ENCODE data around the gene MKI67. TPM values are rescaled to one million over a fixed set of nuclear protein-coding genes. Genes with fewer than 3 reads are reported as not detected.

The MKI67 gene
- total and polyA plus RNA-seq, 9 of the 15 experiments (the other 6 are each of a cell fraction or from before 2014, with no cell fraction given), result 11.8 to 86.5 (median 36.0) TPM

- intact Hi-C loops (cut with micrococcal nuclease), result no loop called here
- H3K9ac ChIP-seq (ENCODE audit: insufficient read depth in 1 of 2, low read depth in 2 of 2, low read length in 2 of 2), result no peak overlapping the region
Measured at GRCh38 chr10:128147669-128148068, 21.4 kb upstream of the MKI67 start.

GRCh38 chr10:128147064-128147463, 20.8 kb upstream of the MKI67 start:
- CTCF ChIA-PET (ENCODE audit: low intra/inter-chr PET ratio), result no interaction called here
- intact Hi-C loops (cut with micrococcal nuclease), result no loop called here
- WGBS (ENCODE audit: insufficient coverage, low coverage, missing lambda C conversion rate), result 8% methylated on average over 4 of the region's 4 CpGs

More at GRCh38 chr10:128147669-128148068, 21.4 kb upstream of the MKI67 start:
- FAIRE-seq, result no peak
- in situ Hi-C loops (cut with MboI), result no loop called here
- no peak for DNase-seq (ENCODE audit: extremely low read depth in 1 of 4, low spot score in 3 of 4)
- no peak overlapping the region for H2AFZ ChIP-seq (ENCODE audit: low read depth, low read length)
- H3K36me3 ChIP-seq (ENCODE audit: control insufficient read depth, insufficient read depth, low read length), result no peaks in the 10 kb centered on the region
- no peak overlapping the region for H3K4me2 ChIP-seq (ENCODE audit: insufficient read depth, low read length)
- POLR2A ChIA-PET, result no interaction called here
- peaks cover 0 to 13% of the 10 kb centered on the region in 2 experiments; a peak in 2 of 5 replicates for H3K4me1 ChIP-seq (replicated peaks in 1 of 2; ENCODE audit: control insufficient read depth in 2 of 2, insufficient read depth in 2 of 2, low read length in 2 of 2)
- no peak for ATAC-seq
- no TSS peak for BruUV-seq (replicated peaks)
- H3K27ac ChIP-seq (ENCODE audit: extremely low read depth, low read depth, low read length), result no peak overlapping the region
- no peaks in the 10 kb centered on the region for H4K20me1 ChIP-seq (replicated peaks; ENCODE audit: control insufficient read depth, insufficient read depth, low read length)
- CTCF ChIA-PET (ENCODE audit: low intra/inter-chr PET ratio), result no interaction called here
- H3K4me3 ChIP-seq, result no peak overlapping the region
- no peaks in the 10 kb centered on the region for H3K79me2 ChIP-seq (ENCODE audit: control insufficient read depth, insufficient read depth, low read length)
- no peak for TF ChIP-seq NR1H2 (CRISPR knock-in tag; IDR thresholded peaks at IDR 0.05)
- no peak for TF ChIP-seq ZNF561 (CRISPR knock-in tag; conservative IDR thresholded peaks at IDR 0.05)
- TF ChIP-seq, protein P1, sequence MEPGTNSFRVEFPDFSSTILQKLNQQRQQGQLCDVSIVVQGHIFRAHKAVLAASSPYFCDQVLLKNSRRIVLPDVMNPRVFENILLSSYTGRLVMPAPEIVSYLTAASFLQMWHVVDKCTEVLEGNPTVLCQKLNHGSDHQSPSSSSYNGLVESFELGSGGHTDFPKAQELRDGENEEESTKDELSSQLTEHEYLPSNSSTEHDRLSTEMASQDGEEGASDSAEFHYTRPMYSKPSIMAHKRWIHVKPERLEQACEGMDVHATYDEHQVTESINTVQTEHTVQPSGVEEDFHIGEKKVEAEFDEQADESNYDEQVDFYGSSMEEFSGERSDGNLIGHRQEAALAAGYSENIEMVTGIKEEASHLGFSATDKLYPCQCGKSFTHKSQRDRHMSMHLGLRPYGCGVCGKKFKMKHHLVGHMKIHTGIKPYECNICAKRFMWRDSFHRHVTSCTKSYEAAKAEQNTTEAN (CRISPR knock-in tag; IDR thresholded peaks at IDR 0.05), result no peak
- TF ChIP-seq FOXP1 (CRISPR knock-in tag; IDR thresholded peaks at IDR 0.05), result no peak
- TF ChIP-seq PCBP1 (IDR thresholded peaks at IDR 0.05; ENCODE audit: low read depth, low read length, poor library complexity, severe bottlenecking), result no peak
- TF ChIP-seq TBL1XR1 (IDR thresholded peaks at IDR 0.05; ENCODE audit: low read length in 2 of 2), result no peak
- no peak for TF ChIP-seq NFYB (IDR thresholded peaks at IDR 0.05; ENCODE audit: extremely low read depth, insufficient read length)
- 0% methylated on average over 2 of the region's 2 CpGs for whole genome bisulfite sequencing (ENCODE audit: insufficient coverage, low coverage, missing lambda C conversion rate)
- H3K9me3 ChIP-seq (replicated peaks; ENCODE audit: control insufficient read depth, insufficient read depth, low read depth, low read length), result no peaks in the 10 kb centered on the region
- H3K9me1 ChIP-seq (ENCODE audit: control insufficient read depth, insufficient read depth, low read length), result no peaks in the 10 kb centered on the region
- peaks cover 0 to 6% of the 10 kb centered on the region in 2 experiments; a peak in 2 of 5 replicates for H3K27me3 ChIP-seq (ENCODE audit: control insufficient read depth in 2 of 2, insufficient read depth in 2 of 2, low read length in 2 of 2)

More at GRCh38 chr10:128147064-128147463, 20.8 kb upstream of the MKI67 start:
- H2AFZ ChIP-seq (ENCODE audit: low read depth, low read length), result no peak overlapping the region
- no TSS peak for BruUV-seq (replicated peaks)
- POLR2A ChIA-PET, result no interaction called here
- no peaks in the 10 kb centered on the region for H4K20me1 ChIP-seq (replicated peaks; ENCODE audit: control insufficient read depth, insufficient read depth, low read length)
- H3K9me1 ChIP-seq (ENCODE audit: control insufficient read depth, insufficient read depth, low read length), result no peaks in the 10 kb centered on the region
- H3K9me3 ChIP-seq (replicated peaks; ENCODE audit: control insufficient read depth, insufficient read depth, low read depth, low read length), result no peaks in the 10 kb centered on the region
- no peak overlapping the region for H3K4me2 ChIP-seq (ENCODE audit: insufficient read depth, low read length)
- peaks cover 0 to 13% of the 10 kb centered on the region in 2 experiments; a peak in 2 of 5 replicates for H3K4me1 ChIP-seq (replicated peaks in 1 of 2; ENCODE audit: control insufficient read depth in 2 of 2, insufficient read depth in 2 of 2, low read length in 2 of 2)
- no peak overlapping the region for H3K9ac ChIP-seq (ENCODE audit: insufficient read depth in 1 of 2, low read depth in 2 of 2, low read length in 2 of 2)
- H3K79me2 ChIP-seq (ENCODE audit: control insufficient read depth, insufficient read depth, low read length), result no peaks in the 10 kb centered on the region
- H3K27ac ChIP-seq (ENCODE audit: extremely low read depth, low read depth, low read length), result no peak overlapping the region
- H3K4me3 ChIP-seq, result no peak overlapping the region
- TF ChIP-seq ZNF274 (IDR thresholded peaks at IDR 0.05; ENCODE audit: borderline replicate concordance, low read depth, low read length), result no peak
- TF ChIP-seq CREB5 (CRISPR knock-in tag; IDR thresholded peaks at IDR 0.05), result no peak
- no peak for TF ChIP-seq FOXP1 (CRISPR knock-in tag; IDR thresholded peaks at IDR 0.05)
- no peak for TF ChIP-seq ZSCAN29 (IDR thresholded peaks at IDR 0.05)
- TF ChIP-seq FUS (optimal IDR thresholded peaks at IDR 0.05; ENCODE audit: low read depth, low read length), result no peak
- no peak for TF ChIP-seq SMAD4 (CRISPR knock-in tag; conservative IDR thresholded peaks at IDR 0.05)
- TF ChIP-seq ZBTB7A (IDR thresholded peaks at IDR 0.05; ENCODE audit: borderline replicate concordance, control insufficient read depth, low read depth, low read length), result no peak
- no peak for TF ChIP-seq PHF8 (IDR thresholded peaks at IDR 0.05; ENCODE audit: borderline replicate concordance, low read length)
- in situ Hi-C loops (cut with MboI), result no loop called here
- no peaks in the 10 kb centered on the region for H3K36me3 ChIP-seq (ENCODE audit: control insufficient read depth, insufficient read depth, low read length)
- DNase-seq (ENCODE audit: extremely low read depth in 1 of 4, low spot score in 3 of 4), result no peak
- FAIRE-seq, result no peak
- ATAC-seq, result no peak
- H3K27me3 ChIP-seq (ENCODE audit: control insufficient read depth in 2 of 2, insufficient read depth in 2 of 2, low read length in 2 of 2), result peaks cover 0 to 6% of the 10 kb centered on the region in 2 experiments; a peak in 1 of 5 replicates

All from K562 (cell line).